ENCODE data around the gene PPP6R3. TPM values are rescaled to one million over a fixed set of nuclear protein-coding genes. Genes with fewer than 3 reads are reported as not detected.

Gene PPP6R3
- total and polyA plus RNA-seq, 2 of the 8 experiments (the other 6 are each of a cell fraction or from before 2014, with no cell fraction given) = 44.6 to 150 TPM

DNA sequence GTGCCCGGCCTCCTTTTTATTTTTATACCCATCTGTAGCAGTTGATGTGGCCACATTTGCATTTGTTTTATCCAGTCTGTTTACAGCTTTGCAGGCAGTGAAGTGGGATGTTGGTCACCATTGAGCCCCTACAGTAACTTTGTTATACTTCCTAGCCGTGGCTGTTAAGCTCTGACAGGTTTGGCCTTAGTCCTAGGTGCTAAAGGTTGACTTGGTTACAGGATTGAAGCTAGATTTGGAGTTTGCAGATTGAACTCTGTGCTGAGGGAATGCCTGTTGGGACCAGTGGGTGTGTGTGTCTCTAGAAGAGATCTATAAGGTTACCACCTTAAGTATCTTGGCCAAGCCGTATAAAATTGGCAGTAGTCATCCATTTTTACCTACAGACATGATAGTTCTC is 91.2 kb downstream of the PPP6R3 start:
- Histone ChIP-seq H3K14ac (ENCODE audit: insufficient read length) (no peak overlapping the region), H3K4me1 (replicated peaks in 1 of 4; ENCODE audit: control insufficient read depth in 3 of 4, insufficient read depth in 4 of 4, low read length in 3 of 4) (no peaks in the 10 kb centered on the region), H2BK120ac (replicated peaks; ENCODE audit: low read depth, low read length) (no peak overlapping the region), H2AFZ (ENCODE audit: low read length) (no peak overlapping the region), H3K27me3 (replicated peaks in 1 of 4; ENCODE audit: control insufficient read depth in 3 of 4, extremely low read depth in 1 of 4, insufficient read depth in 3 of 4, low read length in 3 of 4) (no peaks in the 10 kb centered on the region), H4K8ac (ENCODE audit: extremely low read depth, insufficient read depth, low read length) (no peak overlapping the region), H3K23ac (ENCODE audit: insufficient read length) (no peak overlapping the region), H2BK20ac (ENCODE audit: low read length) (no peak overlapping the region), H3K9me3 (ENCODE audit: insufficient read depth in 2 of 2, low read depth in 1 of 2, low read length in 1 of 2) (no peaks in the 10 kb centered on the region), H2BK15ac (ENCODE audit: low read length) (no peak overlapping the region), H3K79me1 (ENCODE audit: low read depth, low read length) (peaks cover 5% of the 10 kb centered on the region), H2BK12ac (ENCODE audit: low read depth, low read length) (no peak overlapping the region), H3K18ac (ENCODE audit: extremely low read depth, low read length) (no peak overlapping the region), H2BK5ac (ENCODE audit: low read depth, low read length) (no peak overlapping the region), H3K9ac (replicated peaks in 1 of 4; ENCODE audit: extremely low read depth in 1 of 4, low read depth in 3 of 4, low read length in 3 of 4) (no peak overlapping the region), H4K5ac (ENCODE audit: insufficient read length, low read depth, low read length) (no peak overlapping the region), H3K4ac (replicated peaks; ENCODE audit: insufficient read length, low read depth, low read length) (no peak overlapping the region), H3K4me2 (ENCODE audit: insufficient read depth in 1 of 2, low read depth in 2 of 2, low read length in 2 of 2) (no peak overlapping the region), H3K36me3 (ENCODE audit: control insufficient read depth in 2 of 4, insufficient read depth in 4 of 4, low read length in 3 of 4) (peaks cover 7 to 57% (median 17%) of the 10 kb centered on the region in 4 experiments; a peak in 7 of 8 replicates), H4K91ac (replicated peaks; ENCODE audit: insufficient read length, low read length) (no peak overlapping the region), H3K27ac (ENCODE audit: low read depth, low read length) (no peak overlapping the region), H3K56ac (replicated peaks; ENCODE audit: insufficient read length, low read depth, low read length) (no peak overlapping the region), H2AK5ac (ENCODE audit: low read depth, low read length) (no peak overlapping the region), H3K79me2 (ENCODE audit: control insufficient read depth in 1 of 2, insufficient read depth in 2 of 2, low read length in 2 of 2) (peaks cover 0 to 54% of the 10 kb centered on the region in 2 experiments; a peak in 2 of 4 replicates), H4K20me1 (replicated peaks in 1 of 2; ENCODE audit: control insufficient read depth in 1 of 2, insufficient read depth in 2 of 2, low read length in 2 of 2) (peaks cover 0 to 8% of the 10 kb centered on the region in 2 experiments), H3K4me3 (ENCODE audit: extremely low read depth in 1 of 4, insufficient read depth in 2 of 4, low read depth in 3 of 4, low read length in 4 of 4) (no peak overlapping the region), H3K23me2 (ENCODE audit: low read depth, low read length) (no peaks in the 10 kb centered on the region)
- no peak for FAIRE-seq
- POLR2A ChIA-PET (ENCODE audit: partially characterized antibody) = interaction anchor here (1.2 to 1.4 kb wide), 2 partner anchors 9 to 10 kb away, joined by 3 to 4 read pairs; no protein-coding TSS in a partner anchor
- TF ChIP-seq POU5F1 (IDR thresholded peaks at IDR 0.05; ENCODE audit: low read depth, low read length) = no peak
- no peak for TF ChIP-seq MAFK (IDR thresholded peaks at IDR 0.05; ENCODE audit: low read depth, low read length)
- no peak for TF ChIP-seq SP2 (IDR thresholded peaks at IDR 0.05; ENCODE audit: low read length)
- no peak for TF ChIP-seq RAD21 (IDR thresholded peaks at IDR 0.05 in 1 of 2, conservative IDR thresholded peaks at IDR 0.05 in 1 of 2; ENCODE audit: low read depth in 2 of 2, low read length in 2 of 2)
- TF ChIP-seq, protein P1, sequence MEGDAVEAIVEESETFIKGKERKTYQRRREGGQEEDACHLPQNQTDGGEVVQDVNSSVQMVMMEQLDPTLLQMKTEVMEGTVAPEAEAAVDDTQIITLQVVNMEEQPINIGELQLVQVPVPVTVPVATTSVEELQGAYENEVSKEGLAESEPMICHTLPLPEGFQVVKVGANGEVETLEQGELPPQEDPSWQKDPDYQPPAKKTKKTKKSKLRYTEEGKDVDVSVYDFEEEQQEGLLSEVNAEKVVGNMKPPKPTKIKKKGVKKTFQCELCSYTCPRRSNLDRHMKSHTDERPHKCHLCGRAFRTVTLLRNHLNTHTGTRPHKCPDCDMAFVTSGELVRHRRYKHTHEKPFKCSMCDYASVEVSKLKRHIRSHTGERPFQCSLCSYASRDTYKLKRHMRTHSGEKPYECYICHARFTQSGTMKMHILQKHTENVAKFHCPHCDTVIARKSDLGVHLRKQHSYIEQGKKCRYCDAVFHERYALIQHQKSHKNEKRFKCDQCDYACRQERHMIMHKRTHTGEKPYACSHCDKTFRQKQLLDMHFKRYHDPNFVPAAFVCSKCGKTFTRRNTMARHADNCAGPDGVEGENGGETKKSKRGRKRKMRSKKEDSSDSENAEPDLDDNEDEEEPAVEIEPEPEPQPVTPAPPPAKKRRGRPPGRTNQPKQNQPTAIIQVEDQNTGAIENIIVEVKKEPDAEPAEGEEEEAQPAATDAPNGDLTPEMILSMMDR (IDR thresholded peaks at IDR 0.05; ENCODE audit: control extremely low read depth in 1 of 3, insufficient read depth in 1 of 3, low read depth in 1 of 3, low read length in 3 of 3) = no peak
- CTCF ChIA-PET (ENCODE audit: partially characterized antibody) = no interaction called here
- DNase-seq (ENCODE audit: low read depth in 1 of 2, low spot score in 2 of 2) = no peak
- WGBS, 2 experiments (ENCODE audit: extremely low coverage in 1 of 2, insufficient coverage in 1 of 2, insufficient read length in 1 of 2, insufficient replicate concordance in 2 of 2, low coverage in 1 of 2, low lambda C conversion rate in 2 of 2, missing lambda C conversion rate in 1 of 2) = 90% methylated on average over 3 of the region's 3 CpGs; no CpG with 5 or more reads in 1 of the 2 experiments
